ENCODE results near the gene SLU7.
A peak's percentile ranks its signal among the peaks of the same experiment; 100 is the strongest.

Gene SLU7

GRCh38 chr5:160432787-160433186, 13.9 kb upstream of the SLU7 start:
- DNase-seq (ENCODE audit: low read depth, low spot score): no peak
- no peaks in the 10 kb centered on the region for H3K9me3 ChIP-seq (ENCODE audit: insufficient read depth, low read length)
- no peak for TF ChIP-seq SUZ12 (IDR thresholded peaks at IDR 0.05; ENCODE audit: extremely low read depth, insufficient read depth, insufficient read length)
- no peak for TF ChIP-seq ZNF274 (IDR thresholded peaks at IDR 0.05; ENCODE audit: low read depth, low read length)
- TF ChIP-seq YY1 (IDR thresholded peaks at IDR 0.05; ENCODE audit: insufficient read depth, insufficient read length): no peak
- H3K36me3 ChIP-seq (ENCODE audit: insufficient read depth, insufficient read length, low read length): peaks cover 17% of the 10 kb centered on the region
- no peak overlapping the region for H3K9ac ChIP-seq (ENCODE audit: insufficient read length, low read depth)
- H3K4me1 ChIP-seq (ENCODE audit: insufficient read depth, insufficient read length): no peaks in the 10 kb centered on the region
- H3K4me3 ChIP-seq (ENCODE audit: insufficient read length, low read depth): no peak overlapping the region
- no peaks in the 10 kb centered on the region for H3K27me3 ChIP-seq (ENCODE audit: insufficient read depth, insufficient read length)

GRCh38 chr5:160432196-160432595, 13.3 kb upstream of the SLU7 start:
- TF ChIP-seq SUZ12 (IDR thresholded peaks at IDR 0.05; ENCODE audit: extremely low read depth, insufficient read depth, insufficient read length) (no peak), ZNF274 (IDR thresholded peaks at IDR 0.05; ENCODE audit: low read depth, low read length) (no peak), YY1 (IDR thresholded peaks at IDR 0.05; ENCODE audit: insufficient read depth, insufficient read length) (no peak)
- Histone ChIP-seq H3K4me1 (ENCODE audit: insufficient read depth, insufficient read length) (no peaks in the 10 kb centered on the region), H3K4me3 (ENCODE audit: insufficient read length, low read depth) (no peak overlapping the region), H3K9me3 (ENCODE audit: insufficient read depth, low read length) (no peaks in the 10 kb centered on the region), H3K36me3 (ENCODE audit: insufficient read depth, insufficient read length, low read length) (peaks cover 23% of the 10 kb centered on the region), H3K9ac (ENCODE audit: insufficient read length, low read depth) (no peak overlapping the region), H3K27me3 (ENCODE audit: insufficient read depth, insufficient read length) (no peaks in the 10 kb centered on the region)
- DNase-seq (ENCODE audit: low read depth, low spot score): no peak

DNA sequence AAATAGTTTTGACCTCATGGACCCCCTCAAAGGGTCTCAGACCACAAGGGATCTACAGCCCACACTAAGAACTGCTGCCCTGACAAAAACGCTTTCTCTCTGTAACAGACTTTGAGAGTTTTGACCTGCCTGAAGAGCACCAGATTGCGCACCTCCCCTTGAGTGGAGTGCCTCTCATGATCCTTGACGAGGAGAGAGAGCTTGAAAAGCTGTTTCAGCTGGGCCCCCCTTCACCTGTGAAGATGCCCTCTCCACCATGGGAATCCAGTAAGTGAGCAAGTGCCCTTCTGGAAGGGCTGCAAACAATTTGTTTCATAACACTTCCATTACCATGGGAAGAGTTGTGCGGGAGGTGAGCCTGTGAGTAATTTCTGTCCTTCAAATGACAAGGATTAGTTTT, 8.7 kb upstream of the SLU7 start:
- Histone ChIP-seq H3K9ac (ENCODE audit: insufficient read length, low read depth) (no peak overlapping the region), H3K36me3 (ENCODE audit: insufficient read depth, insufficient read length, low read length) (peaks cover 58% of the 10 kb centered on the region), H3K4me3 (ENCODE audit: insufficient read length, low read depth) (no peak overlapping the region), H3K27me3 (ENCODE audit: insufficient read depth, insufficient read length) (no peaks in the 10 kb centered on the region), H3K4me1 (ENCODE audit: insufficient read depth, insufficient read length) (peaks cover 2% of the 10 kb centered on the region), H3K9me3 (ENCODE audit: insufficient read depth, low read length) (no peaks in the 10 kb centered on the region)
- TF ChIP-seq SUZ12 (IDR thresholded peaks at IDR 0.05; ENCODE audit: extremely low read depth, insufficient read depth, insufficient read length): no peak
- TF ChIP-seq YY1 (IDR thresholded peaks at IDR 0.05; ENCODE audit: insufficient read depth, insufficient read length): no peak
- TF ChIP-seq ZNF274 (IDR thresholded peaks at IDR 0.05; ENCODE audit: low read depth, low read length): no peak
- DNase-seq (ENCODE audit: low read depth, low spot score): no peak

- Histone ChIP-seq H3K4me3 (ENCODE audit: insufficient read length, low read depth) (peak overlapping the region; percentile 68), H3K9me3 (ENCODE audit: insufficient read depth, low read length) (no peaks in the 10 kb centered on the region), H3K27me3 (ENCODE audit: insufficient read depth, insufficient read length) (no peaks in the 10 kb centered on the region), H3K9ac (ENCODE audit: insufficient read length, low read depth) (no peak overlapping the region), H3K4me1 (ENCODE audit: insufficient read depth, insufficient read length) (peaks cover 2% of the 10 kb centered on the region), H3K36me3 (ENCODE audit: insufficient read depth, insufficient read length, low read length) (peaks cover 44% of the 10 kb centered on the region)
- no peak for DNase-seq (ENCODE audit: low read depth, low spot score)
- TF ChIP-seq ZNF274 (IDR thresholded peaks at IDR 0.05; ENCODE audit: low read depth, low read length): no peak
- TF ChIP-seq YY1 (IDR thresholded peaks at IDR 0.05; ENCODE audit: insufficient read depth, insufficient read length): no peak
- no peak for TF ChIP-seq SUZ12 (IDR thresholded peaks at IDR 0.05; ENCODE audit: extremely low read depth, insufficient read depth, insufficient read length)
Observed at GRCh38 chr5:160423099-160423498, 4.2 kb upstream of the SLU7 start.

DNA sequence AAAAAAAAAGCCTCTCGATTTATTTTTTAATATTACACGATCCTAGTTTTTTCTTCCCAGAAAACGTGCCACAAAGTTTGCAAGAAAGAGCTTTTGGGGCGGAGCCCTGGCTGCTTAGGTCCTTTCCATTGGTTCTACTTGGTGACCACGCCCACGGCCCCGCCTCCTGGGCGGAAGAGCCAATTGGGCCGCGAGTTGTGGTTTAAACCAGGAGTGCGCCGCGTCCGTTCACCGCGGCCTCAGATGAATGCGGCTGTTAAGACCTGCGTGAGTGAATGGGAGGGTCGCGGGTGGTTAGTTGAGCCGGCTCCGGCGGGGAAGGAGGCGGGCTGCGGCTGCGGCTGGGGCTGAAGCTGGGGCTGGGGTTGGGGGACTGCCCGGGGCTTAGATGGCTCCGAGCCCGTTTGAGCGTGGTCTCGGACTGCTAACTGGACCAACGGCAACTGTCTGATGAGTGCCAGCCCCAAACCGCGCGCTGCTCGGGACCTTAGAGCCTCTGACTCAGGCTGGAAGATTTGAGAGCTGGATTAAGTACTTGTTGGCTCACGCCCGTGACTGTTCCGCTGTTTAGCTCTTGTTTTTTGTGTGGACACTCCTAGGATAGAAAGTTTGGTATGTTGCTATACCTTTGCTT, 2.9 kb upstream of the SLU7 start, which contains the start of gene PTTG1:
Gene PTTG1, plus strand, starts transcription at position 231 of the 634 bp plus-strand sequence. CDS start 458 bp downstream, outside the sequence.
- Histone ChIP-seq H3K4me1 (ENCODE audit: insufficient read depth, insufficient read length) (peaks cover 5% of the 10 kb centered on the region), H3K36me3 (ENCODE audit: insufficient read depth, insufficient read length, low read length) (peaks cover 37% of the 10 kb centered on the region), H3K4me3 (ENCODE audit: insufficient read length, low read depth) (peak within 1 kb of the TSS; percentile 68), H3K9ac (ENCODE audit: insufficient read length, low read depth) (peak within 1 kb of the TSS; percentile 79), H3K9me3 (ENCODE audit: insufficient read depth, low read length) (no peaks in the 10 kb centered on the region), H3K27me3 (ENCODE audit: insufficient read depth, insufficient read length) (no peaks in the 10 kb centered on the region)
- TF ChIP-seq ZNF274 (IDR thresholded peaks at IDR 0.05; ENCODE audit: low read depth, low read length) (no peak), YY1 (IDR thresholded peaks at IDR 0.05; ENCODE audit: insufficient read depth, insufficient read length) (no peak), SUZ12 (IDR thresholded peaks at IDR 0.05; ENCODE audit: extremely low read depth, insufficient read depth, insufficient read length) (no peak)
- peak; percentile 95 for DNase-seq (ENCODE audit: low read depth, low spot score)

GRCh38 chr5:160420331-160420610, 1.4 kb upstream of the SLU7 start:
- no peak for DNase-seq (ENCODE audit: low read depth, low spot score)
- peaks cover 29% of the 10 kb centered on the region for H3K36me3 ChIP-seq (ENCODE audit: insufficient read depth, insufficient read length, low read length)
- no peak overlapping the region for H3K4me3 ChIP-seq (ENCODE audit: insufficient read length, low read depth)
- no peak for TF ChIP-seq ZNF274 (IDR thresholded peaks at IDR 0.05; ENCODE audit: low read depth, low read length)
- TF ChIP-seq YY1 (IDR thresholded peaks at IDR 0.05; ENCODE audit: insufficient read depth, insufficient read length): no peak
- no peak for TF ChIP-seq SUZ12 (IDR thresholded peaks at IDR 0.05; ENCODE audit: extremely low read depth, insufficient read depth, insufficient read length)
- no peaks in the 10 kb centered on the region for H3K27me3 ChIP-seq (ENCODE audit: insufficient read depth, insufficient read length)
- H3K9ac ChIP-seq (ENCODE audit: insufficient read length, low read depth): no peak overlapping the region
- H3K9me3 ChIP-seq (ENCODE audit: insufficient read depth, low read length): no peaks in the 10 kb centered on the region
- peaks cover 5% of the 10 kb centered on the region for H3K4me1 ChIP-seq (ENCODE audit: insufficient read depth, insufficient read length)

- no peak for DNase-seq (ENCODE audit: low read depth, low spot score)
- TF ChIP-seq YY1 (IDR thresholded peaks at IDR 0.05; ENCODE audit: insufficient read depth, insufficient read length) (no peak), SUZ12 (IDR thresholded peaks at IDR 0.05; ENCODE audit: extremely low read depth, insufficient read depth, insufficient read length) (no peak), ZNF274 (IDR thresholded peaks at IDR 0.05; ENCODE audit: low read depth, low read length) (no peak)
- peaks cover 27% of the 10 kb centered on the region for H3K36me3 ChIP-seq (ENCODE audit: insufficient read depth, insufficient read length, low read length)
- peak overlapping the region; percentile 88 for H3K4me3 ChIP-seq (ENCODE audit: insufficient read length, low read depth)
- no peaks in the 10 kb centered on the region for H3K27me3 ChIP-seq (ENCODE audit: insufficient read depth, insufficient read length)
- no peaks in the 10 kb centered on the region for H3K9me3 ChIP-seq (ENCODE audit: insufficient read depth, low read length)
- peak overlapping the region; percentile 81 for H3K9ac ChIP-seq (ENCODE audit: insufficient read length, low read depth)
- H3K4me1 ChIP-seq (ENCODE audit: insufficient read depth, insufficient read length): peaks cover 5% of the 10 kb centered on the region
Observed at GRCh38 chr5:160419458-160420330, 813 bp upstream of the SLU7 start.

Measured in NT2/D1 (cell line).